Left lung (tissue), 10 donors: Measurements from ENCODE around the gene ULK3. TPM values are rescaled to one million over a fixed set of nuclear protein-coding genes. Genes with fewer than 3 reads are reported as not detected.

Experiments
- ATAC-seq: fragments of 200-7000 bp; cut with Tn5 transposase; one replicate; pipeline ENCODE4 v1.9.1; 2020; ENCODE audit warnings: moderate library complexity
- DNase-seq, 4 donors: peaks; one replicate each; pipeline ENCODE4 v3.0.0-alpha.2; 2013 to 2020
- H3K27ac ChIP-seq, 2 donors: fragments of 200-600 bp; sonication (generic) in 1 of 2; one replicate each; pipeline versions ENCODE4 v1.5.0 to v1.8.0; 2020 to 2021
- H3K27me3 ChIP-seq, 2 donors: fragments of 200-600 bp; sonication (generic) in 1 of 2; one replicate each; pipeline versions ENCODE4 v1.5.0 to v1.8.0; 2020 to 2021
- H3K36me3 ChIP-seq, 2 donors: fragments of 200-600 bp; sonication (generic) in 1 of 2; one replicate each; pipeline versions ENCODE4 v1.5.0 to v1.8.0; 2020 to 2021
- H3K4me1 ChIP-seq, 2 donors: fragments of 200-600 bp; one replicate each; pipeline ENCODE4 v1.8.0; 2021
- H3K4me3 ChIP-seq, 2 donors: fragments of 200-600 bp; sonication (generic) in 1 of 2; one replicate each; pipeline versions ENCODE4 v1.5.0 to v1.8.0; 2020 to 2021; ENCODE audit warnings: mild to moderate bottlenecking in 1 of 2
- H3K9me3 ChIP-seq, 2 donors: fragments of 200-600 bp; sonication (generic) in 1 of 2; one replicate each; pipeline versions ENCODE4 v1.5.0 to v1.8.0; 2020 to 2021
- intact Hi-C, 2 donors: fragments of 100-400 bp; cut with DNase I; formaldehyde crosslinking; loops; one replicate each; pipeline versions ENCODE4 v1.11.2 to v1.14.2; 2022
- polyA plus RNA-seq, 6 donors: library from polyadenylated mRNA; unstranded; fragments of 120-200 nt; gene quantifications; one replicate each; pipeline ENCODE4 v1.2.1, GENCODE V29; 2013; ENCODE audit not compliant: insufficient read length in 6 of 6
- total RNA-seq, 2 donors: library from RNA; stranded (reverse); fragmentation: NEBNext Ultra II Directional; extraction: Animal tissue kit (Norgen Biotek cat#: 25700); gene quantifications; one replicate each; pipeline ENCODE4 v1.2.1, GENCODE V29; 2021
- TF ChIP-seq, protein P1 (sequence below), 2 donors: fragments of 200-600 bp; sonication (generic) in 1 of 2; IDR thresholded peaks; one replicate each; pipeline versions ENCODE4 v1.5.0 to v1.8.0; 2021; ENCODE audit warnings: antibody characterized with exemption in 2 of 2
- donor health status: DM: no; HTN: yes; CAD: no.
- donor health status: DM: no; HTN: no; CAD: no.

Gene ULK3
- total and polyA plus RNA-seq, 8 donors, result 27.3 to 45.1 (median 37.4) TPM

DNA sequence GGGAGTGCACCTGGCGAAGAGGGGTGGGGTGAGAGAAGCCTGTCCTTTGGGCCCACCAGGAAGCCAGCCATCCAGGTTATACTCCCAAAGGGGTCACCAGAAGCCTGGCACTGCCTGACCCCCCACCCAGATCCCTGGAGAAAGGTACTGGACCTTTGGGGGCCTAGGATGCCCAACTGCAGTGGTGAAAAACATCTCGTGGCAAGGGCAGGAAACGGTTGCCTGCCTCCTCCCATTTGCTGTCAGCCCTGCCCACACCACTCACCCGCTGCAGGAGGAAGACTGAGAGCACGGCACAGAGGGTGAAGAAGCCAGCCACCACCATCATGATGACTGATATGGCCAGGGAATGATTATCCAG, 2.2 kb upstream of the ULK3 start:
- peaks cover 0 to 66% of the 10 kb centered on the region in 2 donors for H3K36me3 ChIP-seq

DNA sequence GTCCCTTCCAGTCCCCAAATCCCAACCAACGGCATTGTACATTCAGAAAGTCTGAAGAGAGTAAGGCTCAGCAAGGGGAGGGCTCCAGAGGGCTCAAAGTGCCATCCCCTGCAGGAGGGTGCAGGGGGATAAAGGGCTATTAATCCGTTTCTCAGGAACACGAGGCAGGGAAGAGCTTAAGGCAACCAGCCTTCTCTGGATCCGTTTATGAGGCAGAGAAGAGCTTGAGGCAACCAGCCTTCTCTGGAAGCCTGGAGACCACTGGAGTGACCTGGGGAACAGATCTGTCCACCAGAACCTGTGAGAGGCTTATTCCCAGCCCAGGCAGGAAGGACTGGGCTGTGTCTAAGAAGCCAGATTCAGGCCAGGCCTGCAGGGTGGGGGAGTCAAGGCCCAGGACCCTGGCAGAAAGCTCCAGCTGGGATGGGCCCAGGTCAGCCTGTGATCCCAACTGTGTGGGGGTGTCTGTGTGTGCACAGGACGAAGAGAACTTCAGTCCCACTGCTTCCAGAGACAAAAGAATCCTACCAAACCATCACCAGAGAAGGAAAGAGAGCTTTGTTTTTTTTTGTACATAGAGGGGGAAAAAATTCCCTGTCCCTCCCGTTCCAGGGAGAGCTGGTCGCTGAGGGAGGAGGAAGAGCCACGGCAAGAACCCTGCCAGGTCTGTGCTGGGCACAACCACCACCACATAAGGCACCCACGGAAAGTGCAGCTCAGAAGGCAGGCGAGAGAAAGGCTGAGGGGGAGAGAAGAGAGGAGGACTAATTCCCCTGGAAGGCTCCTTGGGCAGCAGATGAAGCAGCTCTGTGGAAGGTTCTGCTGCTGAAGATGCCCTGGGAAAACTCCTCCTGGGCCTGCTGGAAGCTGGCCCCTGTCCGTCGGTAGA, 1.6 kb upstream of the ULK3 start:
- H3K9me3 ChIP-seq, result no peaks in the 10 kb centered on the region
- TF ChIP-seq, protein P1, sequence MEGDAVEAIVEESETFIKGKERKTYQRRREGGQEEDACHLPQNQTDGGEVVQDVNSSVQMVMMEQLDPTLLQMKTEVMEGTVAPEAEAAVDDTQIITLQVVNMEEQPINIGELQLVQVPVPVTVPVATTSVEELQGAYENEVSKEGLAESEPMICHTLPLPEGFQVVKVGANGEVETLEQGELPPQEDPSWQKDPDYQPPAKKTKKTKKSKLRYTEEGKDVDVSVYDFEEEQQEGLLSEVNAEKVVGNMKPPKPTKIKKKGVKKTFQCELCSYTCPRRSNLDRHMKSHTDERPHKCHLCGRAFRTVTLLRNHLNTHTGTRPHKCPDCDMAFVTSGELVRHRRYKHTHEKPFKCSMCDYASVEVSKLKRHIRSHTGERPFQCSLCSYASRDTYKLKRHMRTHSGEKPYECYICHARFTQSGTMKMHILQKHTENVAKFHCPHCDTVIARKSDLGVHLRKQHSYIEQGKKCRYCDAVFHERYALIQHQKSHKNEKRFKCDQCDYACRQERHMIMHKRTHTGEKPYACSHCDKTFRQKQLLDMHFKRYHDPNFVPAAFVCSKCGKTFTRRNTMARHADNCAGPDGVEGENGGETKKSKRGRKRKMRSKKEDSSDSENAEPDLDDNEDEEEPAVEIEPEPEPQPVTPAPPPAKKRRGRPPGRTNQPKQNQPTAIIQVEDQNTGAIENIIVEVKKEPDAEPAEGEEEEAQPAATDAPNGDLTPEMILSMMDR (IDR thresholded peaks at IDR 0.05), result no peak
- H3K27ac ChIP-seq, result peak overlapping the region in 1 of 2 donors; percentile 38
- intact Hi-C loops, result no loop called here
- no peak overlapping the region for H3K4me3 ChIP-seq
- no peak for ATAC-seq
- H3K4me1 ChIP-seq, result peaks cover 17 to 30% of the 10 kb centered on the region in 2 donors
- no peaks in the 10 kb centered on the region for H3K27me3 ChIP-seq
- H3K36me3 ChIP-seq, result peaks cover 0 to 66% of the 10 kb centered on the region in 2 donors
- DNase-seq, result no peak

More for the DNA sequence above, 2.2 kb upstream of the ULK3 start:
- H3K27me3 ChIP-seq, result no peaks in the 10 kb centered on the region
- H3K27ac ChIP-seq, result peak overlapping the region in 1 of 2 donors; percentile 38
- H3K4me3 ChIP-seq, result no peak overlapping the region
- ATAC-seq, result no peak
- H3K4me1 ChIP-seq, result peaks cover 17 to 30% of the 10 kb centered on the region in 2 donors
- no peaks in the 10 kb centered on the region for H3K9me3 ChIP-seq
- TF ChIP-seq, protein P1 (IDR thresholded peaks at IDR 0.05), result no peak
- peak in 1 of 4 donors; percentile 50 for DNase-seq
- intact Hi-C loops, result no loop called here

DNA sequence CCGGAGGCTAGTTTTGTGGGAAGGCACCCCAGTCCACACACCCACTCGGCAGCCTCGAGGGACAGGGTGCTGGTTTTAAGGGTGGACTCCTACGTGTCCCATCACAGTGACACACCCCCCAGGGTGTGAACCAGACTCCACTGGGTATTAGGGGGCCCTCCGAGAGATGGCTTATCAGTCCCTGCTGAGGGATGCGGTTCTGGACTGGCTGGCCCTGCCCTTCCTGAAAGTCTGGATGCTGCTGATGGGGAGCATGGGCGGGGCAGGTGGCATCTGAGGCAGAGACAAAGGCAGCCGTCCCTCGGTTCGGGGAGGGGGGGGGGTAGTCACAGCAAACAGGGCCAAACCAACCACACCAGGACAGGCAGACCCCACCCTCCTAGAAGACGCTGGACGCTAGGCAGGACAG, 939 bp upstream of the ULK3 start:
- peak overlapping the region in 1 of 2 donors; percentile 80 for H3K4me3 ChIP-seq
- intact Hi-C loops, result no loop called here
- no peak for DNase-seq

DNA sequence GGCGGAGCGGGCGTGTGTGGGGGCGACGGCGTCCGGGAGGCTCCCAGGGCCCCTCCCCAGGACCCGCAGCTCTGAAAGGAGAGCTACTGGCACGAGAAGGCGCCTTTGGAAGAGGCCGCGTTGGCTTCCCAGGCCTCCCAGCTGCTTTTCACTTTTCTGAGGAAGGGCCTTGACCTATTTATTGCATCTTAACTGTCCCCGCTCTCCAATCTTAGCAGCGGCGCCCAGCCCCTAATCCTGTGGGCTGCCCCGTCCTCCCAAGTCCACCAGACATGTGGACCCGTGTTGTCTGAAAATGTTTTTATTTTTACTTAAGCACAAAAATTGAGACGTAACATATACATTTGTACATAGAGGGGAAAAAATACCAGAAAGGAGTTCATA, 481 bp upstream of the ULK3 start:
- H3K27me3 ChIP-seq, result no peaks in the 10 kb centered on the region
- peaks cover 0 to 66% of the 10 kb centered on the region in 2 donors for H3K36me3 ChIP-seq
- no peak for DNase-seq
- intact Hi-C loops, result no loop called here
- ATAC-seq, result no peak
- H3K4me1 ChIP-seq, result peaks cover 17 to 30% of the 10 kb centered on the region in 2 donors
- TF ChIP-seq, protein P1 (IDR thresholded peaks at IDR 0.05), result no peak
- peak overlapping the region; percentile 83 to 84 for H3K27ac ChIP-seq
- peak overlapping the region; percentile 80 to 89 for H3K4me3 ChIP-seq
- H3K9me3 ChIP-seq, result no peaks in the 10 kb centered on the region

More for the DNA sequence above, 939 bp upstream of the ULK3 start:
- no peak for ATAC-seq
- H3K27ac ChIP-seq, result peak overlapping the region in 1 of 2 donors; percentile 84
- H3K27me3 ChIP-seq, result no peaks in the 10 kb centered on the region
- TF ChIP-seq, protein P1 (IDR thresholded peaks at IDR 0.05), result no peak
- H3K9me3 ChIP-seq, result no peaks in the 10 kb centered on the region
- H3K4me1 ChIP-seq, result peaks cover 17 to 30% of the 10 kb centered on the region in 2 donors
- peaks cover 0 to 66% of the 10 kb centered on the region in 2 donors for H3K36me3 ChIP-seq

DNA sequence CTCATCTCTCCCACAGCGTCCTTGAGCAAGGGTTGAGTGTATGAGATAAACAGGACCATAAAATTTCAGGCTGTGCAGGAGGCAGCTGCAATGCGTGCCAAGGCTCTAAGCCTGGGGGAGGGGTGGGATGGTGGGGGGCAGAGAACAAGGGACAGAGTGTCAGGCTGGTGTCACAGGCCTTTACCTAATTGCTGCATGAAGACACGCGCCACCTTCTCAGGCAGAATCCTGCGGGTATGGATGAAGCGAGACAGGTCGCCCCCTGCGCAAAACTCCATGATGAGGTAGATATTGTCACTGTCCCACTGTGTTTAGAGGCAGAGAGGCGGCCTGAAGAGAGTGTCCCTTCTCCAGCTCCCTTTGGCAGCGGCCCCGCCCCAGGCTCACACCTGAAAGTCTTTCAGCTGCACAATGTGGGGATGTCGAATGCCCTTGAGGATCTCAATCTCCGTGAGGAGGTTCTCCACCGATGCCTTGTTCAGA, 1.0 kb downstream of the ULK3 start:
- TF ChIP-seq, protein P1 (IDR thresholded peaks at IDR 0.05), result no peak
- no peak overlapping the region for H3K27ac ChIP-seq
- intact Hi-C loops, result no loop called here
- H3K36me3 ChIP-seq, result peaks cover 0 to 63% of the 10 kb centered on the region in 2 donors
- no peaks in the 10 kb centered on the region for H3K27me3 ChIP-seq
- H3K4me1 ChIP-seq, result peaks cover 17 to 30% of the 10 kb centered on the region in 2 donors
- H3K9me3 ChIP-seq, result no peaks in the 10 kb centered on the region
- ATAC-seq (no peak), DNase-seq (no peak)
- peak overlapping the region; percentile 80 to 89 for H3K4me3 ChIP-seq
